H9 (cell line): Measurements from ENCODE around the gene ANAPC10. TPM values are rescaled to one million over a fixed set of nuclear protein-coding genes. Genes with fewer than 3 reads are reported as not detected.

Source experiments
- DNase-seq: peaks from one replicate; pipeline ENCODE4 v3.0.0-alpha.2; 2017
- H2AFZ ChIP-seq: one replicate; pipeline ENCODE4 v1.6.1; 2013; ENCODE audit warnings: mild to moderate bottlenecking, low read length, control low read depth, moderate library complexity
- H2AK5ac ChIP-seq: 2 replicates; pipeline ENCODE4 v1.6.1; 2013; ENCODE audit warnings: low read length, control low read depth, mixed read lengths; ENCODE audit not compliant: insufficient read length
- H2BK120ac ChIP-seq: one replicate; pipeline ENCODE4 v1.6.1; 2013; ENCODE audit warnings: low read depth, mild to moderate bottlenecking, low read length, control low read depth, inconsistent platforms; ENCODE audit not compliant: poor library complexity, severe bottlenecking
- H2BK12ac ChIP-seq: 2 replicates; pipeline ENCODE4 v1.6.1; 2013; ENCODE audit warnings: low read length, control low read depth, mixed read lengths, low read depth; ENCODE audit not compliant: insufficient read length
- H2BK15ac ChIP-seq: 2 replicates; pipeline ENCODE4 v1.6.1; 2013; ENCODE audit warnings: low read depth, low read length, control low read depth
- H2BK20ac ChIP-seq: one replicate; pipeline ENCODE4 v1.6.1; 2013; ENCODE audit warnings: low read depth, mild to moderate bottlenecking, low read length, control low read depth, inconsistent platforms; ENCODE audit not compliant: poor library complexity, severe bottlenecking
- H2BK5ac ChIP-seq: 2 replicates; pipeline ENCODE4 v1.6.1; 2013; ENCODE audit warnings: low read length, control low read depth, mixed read lengths; ENCODE audit not compliant: insufficient read length
- H3K14ac ChIP-seq: 2 replicates; pipeline ENCODE4 v1.6.1; 2013; ENCODE audit warnings: low read length, control low read depth; ENCODE audit not compliant: insufficient read depth
- H3K18ac ChIP-seq: 2 replicates; pipeline ENCODE4 v1.6.1; 2013; ENCODE audit warnings: low read depth, mild to moderate bottlenecking, mixed read lengths, low read length, control low read depth; ENCODE audit not compliant: insufficient read length
- H3K23ac ChIP-seq: 2 replicates; pipeline ENCODE4 v1.6.1; 2013; ENCODE audit warnings: low read length, control low read depth, mixed read lengths, low read depth; ENCODE audit not compliant: insufficient read length
- H3K23me2 ChIP-seq: 2 replicates; pipeline ENCODE4 v1.6.1; 2013; ENCODE audit warnings: low read depth, mild to moderate bottlenecking, mixed read lengths, low read length, control low read depth; ENCODE audit not compliant: insufficient read length, poor library complexity, severe bottlenecking
- H3K27ac ChIP-seq: 2 replicates; pipeline ENCODE4 v1.5.1; 2013; ENCODE audit warnings: low read length, control low read depth, mixed read lengths, low read depth; ENCODE audit not compliant: insufficient read length
- H3K27me3 ChIP-seq: 2 replicates; pipeline ENCODE4 v1.6.1; 2013; ENCODE audit warnings: low read length, control low read depth, inconsistent platforms; ENCODE audit not compliant: insufficient read depth
- H3K4ac ChIP-seq: 2 replicates; pipeline ENCODE4 v1.6.1; 2013; ENCODE audit warnings: low read depth, mild to moderate bottlenecking, control low read depth, inconsistent platforms, low read length, moderate library complexity
- H3K4me1 ChIP-seq: 2 replicates; pipeline ENCODE4 v1.6.1; 2013; ENCODE audit warnings: low read length, control low read depth, inconsistent platforms; ENCODE audit not compliant: insufficient read depth
- H3K4me2 ChIP-seq: 2 replicates; pipeline ENCODE4 v1.6.1; 2013; ENCODE audit warnings: low read length, control low read depth, mixed read lengths; ENCODE audit not compliant: insufficient read length, insufficient read depth
- H3K56ac ChIP-seq: 2 replicates; pipeline ENCODE4 v1.6.1; 2013; ENCODE audit warnings: low read depth, mild to moderate bottlenecking, mixed read lengths, low read length, control low read depth; ENCODE audit not compliant: insufficient read length
- H3K79me1 ChIP-seq: 2 replicates; pipeline ENCODE4 v1.6.1; 2013; ENCODE audit warnings: low read depth, mild to moderate bottlenecking, moderate library complexity, low read length, control low read depth, inconsistent platforms; ENCODE audit not compliant: insufficient read depth, poor library complexity, severe bottlenecking
- H3K79me2 ChIP-seq: 2 replicates; pipeline ENCODE4 v1.6.1; 2013; ENCODE audit warnings: low read length, control low read depth, inconsistent platforms; ENCODE audit not compliant: insufficient read depth
- H3K9ac ChIP-seq: 2 replicates; pipeline ENCODE4 v1.6.1; 2013; ENCODE audit warnings: low read length, control low read depth, mixed read lengths; ENCODE audit not compliant: insufficient read length; ENCODE audit errors: extremely low read depth
- H3K9me3 ChIP-seq: one replicate; pipeline ENCODE4 v1.6.1; 2013; ENCODE audit warnings: low read depth, low read length, inconsistent platforms; ENCODE audit not compliant: control insufficient read depth
- H3T11ph ChIP-seq: one replicate; pipeline ENCODE4 v1.6.1; 2013; ENCODE audit warnings: mild to moderate bottlenecking, low read length, control low read depth, inconsistent platforms
- H4K20me1 ChIP-seq: one replicate; pipeline ENCODE4 v1.6.1; 2013; ENCODE audit not compliant: control insufficient read depth, insufficient read length, insufficient read depth
- H4K5ac ChIP-seq: 2 replicates; pipeline ENCODE4 v1.6.1; 2013; ENCODE audit warnings: low read depth, mild to moderate bottlenecking, mixed read lengths, low read length, control low read depth; ENCODE audit not compliant: insufficient read length
- H4K8ac ChIP-seq: replicated peaks from 2 replicates; pipeline ENCODE4 v1.6.1; 2013; ENCODE audit warnings: low read length, control low read depth, mixed read lengths, low read depth; ENCODE audit not compliant: insufficient read length
- H4K91ac ChIP-seq: 2 replicates; pipeline ENCODE4 v1.6.1; 2013; ENCODE audit warnings: low read depth, mild to moderate bottlenecking, moderate library complexity, mixed read lengths, low read length, control low read depth; ENCODE audit not compliant: insufficient read length
- H3K27ac Mint-ChIP-seq, 3 experiments: 2 replicates in 2 of 3; 3 replicates in 1 of 3; pipeline ENCODE4 v1.8.0; 2020 to 2021; ENCODE audit warnings: mixed read lengths in 3 of 3, mild to moderate bottlenecking in 1 of 3, moderate library complexity in 1 of 3
- H3K27me3 Mint-ChIP-seq: 2 replicates; pipeline ENCODE4 v1.8.0; 2021; ENCODE audit warnings: low read depth, mild to moderate bottlenecking, moderate library complexity, mixed read lengths
- H3K36me3 Mint-ChIP-seq, 3 experiments: 2 replicates in 2 of 3; 3 replicates in 1 of 3; pipeline ENCODE4 v1.8.0; 2020 to 2021; ENCODE audit warnings: low read depth in 3 of 3, mixed read lengths in 3 of 3; ENCODE audit not compliant: insufficient read depth in 1 of 3
- H3K4me1 Mint-ChIP-seq, 2 experiments: 2 replicates each; pipeline ENCODE4 v1.8.0; 2020; ENCODE audit warnings: mixed read lengths in 2 of 2
- H3K4me3 Mint-ChIP-seq, 2 experiments: 2 replicates in 1 of 2; 3 replicates in 1 of 2; pipeline ENCODE4 v1.8.0; 2020 to 2021; ENCODE audit warnings: mild to moderate bottlenecking in 2 of 2, mixed read lengths in 2 of 2, moderate library complexity in 1 of 2
- H3K9me3 Mint-ChIP-seq, 2 experiments: 2 replicates in 1 of 2; 3 replicates in 1 of 2; pipeline ENCODE4 v1.8.0; 2020; ENCODE audit warnings: mild to moderate bottlenecking in 2 of 2, mixed read lengths in 2 of 2, moderate library complexity in 1 of 2
- WGBS: extraction: QIAGEN DNeasy Blood & Tissue Kit; methylation state at CpG from one replicate; pipeline ENCODE4 v1.1.7; 2013; ENCODE audit warnings: missing lambda C conversion rate, low lambda C conversion rate, mixed read lengths; ENCODE audit not compliant: insufficient read length; ENCODE audit errors: extremely low coverage; 5-methylcytosine and 5-hydroxymethylcytosine counted together
- total RNA-seq: library from RNA; stranded (reverse); gene quantifications from 2 replicates; pipeline ENCODE4 v1.2.1, GENCODE V29; 2021
- TF ChIP-seq, protein P1 (sequence below): fragments of 200-600 bp; sonication (generic); conservative IDR thresholded peaks from 3 replicates; pipeline ENCODE4 v1.8.0; 2021; ENCODE audit warnings: antibody characterized with exemption, mild to moderate bottlenecking

ANAPC10 gene
- total RNA-seq, 1 experiment from 2014 or later: 25.3 TPM

GRCh38 chr4:144948421-144948820, 149.6 kb downstream of the ANAPC10 start:
- Histone ChIP-seq H3K18ac (no peak overlapping the region), H2BK5ac (no peak overlapping the region), H2AK5ac (no peak overlapping the region), H4K8ac (no peak overlapping the region), H4K20me1 (no peaks in the 10 kb centered on the region), H3K14ac (no peak overlapping the region), H3K9me3 (peaks cover 9% of the 10 kb centered on the region), H2AFZ (no peak overlapping the region), H3K9ac (no peak overlapping the region), H2BK120ac (no peak overlapping the region), H3K23ac (no peak overlapping the region), H2BK20ac (no peak overlapping the region), H3K56ac (no peak overlapping the region), H4K5ac (no peak overlapping the region), H3K23me2 (no peaks in the 10 kb centered on the region), H3T11ph (no peak overlapping the region), H3K79me1 (no peaks in the 10 kb centered on the region), H3K27ac (no peak overlapping the region), H2BK15ac (no peak overlapping the region), H3K27me3 (no peaks in the 10 kb centered on the region), H2BK12ac (no peak overlapping the region), H3K4ac (no peak overlapping the region), H3K4me1 (no peaks in the 10 kb centered on the region), H4K91ac (no peak overlapping the region), H3K4me2 (no peak overlapping the region), H3K79me2 (no peaks in the 10 kb centered on the region)
- WGBS: no CpG with 5 or more reads among the region's 5 CpGs
- H3K27me3 Mint-ChIP-seq: no peaks in the 10 kb centered on the region
- peaks cover 8% of the 10 kb centered on the region in 2 experiments for H3K4me1 Mint-ChIP-seq
- TF ChIP-seq, protein P1, sequence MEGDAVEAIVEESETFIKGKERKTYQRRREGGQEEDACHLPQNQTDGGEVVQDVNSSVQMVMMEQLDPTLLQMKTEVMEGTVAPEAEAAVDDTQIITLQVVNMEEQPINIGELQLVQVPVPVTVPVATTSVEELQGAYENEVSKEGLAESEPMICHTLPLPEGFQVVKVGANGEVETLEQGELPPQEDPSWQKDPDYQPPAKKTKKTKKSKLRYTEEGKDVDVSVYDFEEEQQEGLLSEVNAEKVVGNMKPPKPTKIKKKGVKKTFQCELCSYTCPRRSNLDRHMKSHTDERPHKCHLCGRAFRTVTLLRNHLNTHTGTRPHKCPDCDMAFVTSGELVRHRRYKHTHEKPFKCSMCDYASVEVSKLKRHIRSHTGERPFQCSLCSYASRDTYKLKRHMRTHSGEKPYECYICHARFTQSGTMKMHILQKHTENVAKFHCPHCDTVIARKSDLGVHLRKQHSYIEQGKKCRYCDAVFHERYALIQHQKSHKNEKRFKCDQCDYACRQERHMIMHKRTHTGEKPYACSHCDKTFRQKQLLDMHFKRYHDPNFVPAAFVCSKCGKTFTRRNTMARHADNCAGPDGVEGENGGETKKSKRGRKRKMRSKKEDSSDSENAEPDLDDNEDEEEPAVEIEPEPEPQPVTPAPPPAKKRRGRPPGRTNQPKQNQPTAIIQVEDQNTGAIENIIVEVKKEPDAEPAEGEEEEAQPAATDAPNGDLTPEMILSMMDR: no peak
- no peak overlapping the region for H3K27ac Mint-ChIP-seq
- DNase-seq: no peak
- no peak overlapping the region for H3K4me3 Mint-ChIP-seq
- peaks cover 15 to 21% (median 16%) of the 10 kb centered on the region in 3 experiments for H3K36me3 Mint-ChIP-seq
- H3K9me3 Mint-ChIP-seq: peaks cover 16 to 18% of the 10 kb centered on the region in 2 experiments
